ENCODE measurements around the gene EPS15. TPM values are rescaled to one million over a fixed set of nuclear protein-coding genes. Genes with fewer than 3 reads are reported as not detected.
"Not testable (repeated sequence)": the region's sequence is repeated elsewhere in the genome, so short reads cannot be mapped to it uniquely, and the experiment has no call there.

The EPS15 gene
- total RNA-seq (2014; rRNA removed; shearing (Covaris generic)): 5.4 and 8.9 TPM in 2 replicates

DNA sequence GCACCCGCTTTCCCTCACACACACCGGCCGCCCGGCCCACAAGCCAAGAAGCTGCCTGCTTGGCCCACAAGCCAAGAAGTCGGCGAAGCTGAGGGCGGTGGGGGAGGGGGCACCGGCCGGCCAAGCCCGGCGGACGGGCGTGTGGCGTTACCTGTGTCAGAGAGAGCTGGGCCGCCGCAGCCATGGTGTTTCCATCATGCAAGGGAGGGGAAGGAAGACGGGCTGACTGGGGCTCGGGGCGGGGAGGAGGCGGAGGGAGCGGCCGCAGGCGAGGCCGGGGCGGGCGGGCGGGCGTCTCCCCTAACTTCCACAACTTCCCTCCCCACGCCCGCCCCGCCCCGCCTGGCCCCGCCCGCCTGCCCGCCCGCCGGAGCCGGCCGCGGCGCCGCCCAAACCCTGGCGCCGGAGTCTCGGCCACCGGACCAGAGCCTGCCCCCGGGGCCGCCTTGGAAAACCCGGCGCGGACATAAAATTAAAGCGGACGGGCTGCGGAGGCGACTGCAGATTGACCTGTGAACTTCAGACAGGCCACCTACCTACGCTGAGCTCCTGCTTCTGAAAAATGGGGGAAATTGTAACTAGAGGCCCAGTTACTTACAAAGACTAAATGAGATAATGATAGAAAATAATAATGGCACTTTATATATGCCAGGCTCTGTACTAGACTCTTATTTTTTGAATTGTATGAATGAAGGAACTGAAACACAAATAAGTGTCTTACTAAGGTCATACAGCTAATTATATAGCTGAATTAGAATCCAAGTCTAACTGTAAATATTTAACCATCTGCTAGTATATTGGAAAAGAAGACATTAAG is at the start of gene EPS15:
EPS15 (minus strand) TSS at position 219 of the 817 bp plus-strand sequence; CDS start at position 184, 35 bp downstream.
- in situ Hi-C loops (cut with HindIII; ENCODE audit: low sequenced_read_pairs): no loop called here

GRCh38 chr1:51568231-51568935 is 49.3 kb upstream of the EPS15 start:
- DNase-seq (ENCODE audit: low spot score): no peak
- in situ Hi-C loops (cut with HindIII; ENCODE audit: low sequenced_read_pairs): no loop called here

More for the DNA sequence above, at the start of gene EPS15:
- DNase-seq (ENCODE audit: low spot score): peak; percentile 66

- in situ Hi-C loops (cut with HindIII; ENCODE audit: low sequenced_read_pairs): no loop called here
- no peak for DNase-seq (ENCODE audit: low spot score)
Measured at GRCh38 chr1:51567653-51568052, 48.6 kb upstream of the EPS15 start.

DNA sequence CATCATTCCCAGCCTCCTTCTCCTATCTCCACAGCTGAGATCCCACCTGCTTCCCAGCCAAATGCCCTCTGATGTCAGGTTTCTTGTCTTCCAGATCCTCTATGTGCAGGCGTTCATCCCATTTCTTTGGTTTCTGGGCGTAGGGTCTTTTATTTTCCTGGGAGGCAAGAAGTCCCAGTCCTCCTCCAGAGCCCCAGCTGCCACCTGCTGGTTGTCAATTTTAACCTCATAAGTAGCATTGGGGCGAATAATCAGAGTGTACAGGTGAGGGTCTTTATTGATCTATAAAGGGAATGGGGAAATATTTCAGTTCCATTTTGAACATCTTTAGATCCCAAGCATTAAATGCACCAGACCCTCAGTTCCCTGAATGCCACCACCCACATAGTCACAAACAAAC is 47.2 kb upstream of the EPS15 start:
- DNase-seq (ENCODE audit: low spot score): no peak
- in situ Hi-C loops (cut with HindIII; ENCODE audit: low sequenced_read_pairs): no loop called here

- no peak for DNase-seq (ENCODE audit: low spot score)
- in situ Hi-C loops (cut with HindIII; ENCODE audit: low sequenced_read_pairs): no loop called here
Measured at GRCh38 chr1:51565009-51565408, 45.9 kb upstream of the EPS15 start.

DNA sequence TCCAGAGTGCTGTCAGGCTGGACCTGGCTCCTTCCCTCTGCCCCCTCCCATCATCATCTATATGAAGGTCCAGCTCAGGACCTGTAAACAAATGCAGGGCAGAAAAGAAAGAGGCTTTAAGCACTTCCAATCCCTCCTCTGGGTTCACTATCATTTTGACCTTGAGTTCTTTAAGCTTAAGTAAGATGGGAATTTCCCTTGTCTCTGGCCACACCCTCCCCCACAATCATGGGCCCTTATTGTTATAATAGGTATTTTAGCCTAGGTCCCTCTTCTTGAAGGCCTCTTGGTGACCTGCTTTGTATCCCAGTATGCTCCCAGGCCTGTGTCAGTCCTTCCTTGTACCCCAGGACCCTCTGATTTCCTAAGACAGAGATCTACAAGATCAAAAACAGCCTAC is 45.1 kb upstream of the EPS15 start:
- in situ Hi-C loops (cut with HindIII; ENCODE audit: low sequenced_read_pairs): no loop called here
- DNase-seq (ENCODE audit: low spot score): no peak

DNA sequence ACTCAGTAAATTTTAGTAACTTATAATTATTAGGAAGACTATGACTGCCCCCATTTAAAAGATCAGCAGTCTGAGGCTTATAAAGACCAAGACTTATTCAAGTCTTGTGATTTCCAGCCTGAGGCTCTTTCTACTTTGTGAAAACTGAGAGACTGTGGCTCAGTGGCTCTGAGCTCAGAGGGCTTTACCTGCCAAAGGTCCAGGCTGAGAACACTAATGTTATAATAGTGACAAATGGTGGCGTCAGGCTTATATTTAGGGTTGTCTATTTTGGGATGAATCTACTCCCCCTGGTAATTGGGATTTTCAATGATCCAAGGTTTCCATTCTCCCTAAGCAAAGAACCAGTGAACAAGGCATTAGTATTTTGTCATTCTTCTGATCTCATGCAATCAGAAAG is 42.6 kb upstream of the EPS15 start:
- in situ Hi-C loops (cut with HindIII; ENCODE audit: low sequenced_read_pairs): no loop called here
- DNase-seq (ENCODE audit: low spot score): no peak

DNA sequence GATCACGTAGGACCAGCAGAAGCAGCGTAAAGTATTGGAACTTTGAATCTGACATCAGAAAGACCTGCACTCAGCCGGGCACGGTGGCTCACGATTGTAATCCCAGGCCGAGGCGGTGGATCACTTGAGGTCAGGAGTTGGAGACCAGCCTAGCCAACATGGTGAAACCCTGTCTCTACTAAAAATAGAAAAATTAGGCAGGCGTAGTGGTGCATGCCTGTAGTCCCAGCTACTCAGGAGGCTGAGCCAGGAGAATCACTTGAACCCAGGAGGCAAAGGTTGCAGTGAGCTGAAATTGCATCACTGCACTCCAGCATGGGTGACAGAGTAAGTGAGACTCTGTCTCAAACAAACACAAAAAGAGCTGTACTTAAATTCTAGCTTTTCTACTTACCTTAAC is 41.8 kb upstream of the EPS15 start:
- DNase-seq (ENCODE audit: low spot score): not testable (repeated sequence)

GRCh38 chr1:51560034-51560433 is 41.0 kb upstream of the EPS15 start:
- DNase-seq (ENCODE audit: low spot score): no peak
- in situ Hi-C loops (cut with HindIII; ENCODE audit: low sequenced_read_pairs): no loop called here

More for the DNA sequence above, 41.8 kb upstream of the EPS15 start:
- in situ Hi-C loops (cut with HindIII; ENCODE audit: low sequenced_read_pairs): not testable (repeated sequence)

GRCh38 chr1:51559501-51559900 is 40.4 kb upstream of the EPS15 start:
- in situ Hi-C loops (cut with HindIII; ENCODE audit: low sequenced_read_pairs): no loop called here
- DNase-seq (ENCODE audit: low spot score): no peak

GRCh38 chr1:51559064-51559500 is 40.0 kb upstream of the EPS15 start:
- DNase-seq (ENCODE audit: low spot score): no peak
- in situ Hi-C loops (cut with HindIII; ENCODE audit: low sequenced_read_pairs): no loop called here

- in situ Hi-C loops (cut with HindIII; ENCODE audit: low sequenced_read_pairs): no loop called here
- no peak for DNase-seq (ENCODE audit: low spot score)
Measured at GRCh38 chr1:51558375-51558924, 39.4 kb upstream of the EPS15 start.

- DNase-seq (ENCODE audit: low spot score): no peak
- in situ Hi-C loops (cut with HindIII; ENCODE audit: low sequenced_read_pairs): no loop called here
Measured at GRCh38 chr1:51557168-51557567, 38.1 kb upstream of the EPS15 start.

- in situ Hi-C loops (cut with HindIII; ENCODE audit: low sequenced_read_pairs): no loop called here
- no peak for DNase-seq (ENCODE audit: low spot score)
Measured at GRCh38 chr1:51555866-51556619, 37.0 kb upstream of the EPS15 start.

DNA sequence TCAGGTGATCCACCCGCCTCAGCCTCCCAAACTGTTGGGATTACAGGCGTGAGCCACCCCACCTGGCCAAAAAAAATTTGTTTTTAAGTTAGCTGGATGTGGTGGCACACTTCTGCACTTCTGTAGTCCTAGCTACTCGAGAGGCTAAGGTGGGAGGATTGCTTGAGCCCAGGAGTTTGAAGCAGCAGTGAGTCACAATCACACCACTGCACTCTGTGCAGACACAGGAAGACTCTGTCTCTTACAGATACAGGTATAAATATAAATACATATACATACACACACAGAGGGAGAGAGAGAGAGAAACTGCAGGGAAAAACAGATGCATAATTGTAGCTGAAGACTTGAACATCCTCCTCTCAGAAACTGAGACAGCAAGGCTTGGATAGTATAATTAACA is 34.8 kb upstream of the EPS15 start:
- in situ Hi-C loops (cut with HindIII; ENCODE audit: low sequenced_read_pairs): no loop called here
- no peak for DNase-seq (ENCODE audit: low spot score)

DNA sequence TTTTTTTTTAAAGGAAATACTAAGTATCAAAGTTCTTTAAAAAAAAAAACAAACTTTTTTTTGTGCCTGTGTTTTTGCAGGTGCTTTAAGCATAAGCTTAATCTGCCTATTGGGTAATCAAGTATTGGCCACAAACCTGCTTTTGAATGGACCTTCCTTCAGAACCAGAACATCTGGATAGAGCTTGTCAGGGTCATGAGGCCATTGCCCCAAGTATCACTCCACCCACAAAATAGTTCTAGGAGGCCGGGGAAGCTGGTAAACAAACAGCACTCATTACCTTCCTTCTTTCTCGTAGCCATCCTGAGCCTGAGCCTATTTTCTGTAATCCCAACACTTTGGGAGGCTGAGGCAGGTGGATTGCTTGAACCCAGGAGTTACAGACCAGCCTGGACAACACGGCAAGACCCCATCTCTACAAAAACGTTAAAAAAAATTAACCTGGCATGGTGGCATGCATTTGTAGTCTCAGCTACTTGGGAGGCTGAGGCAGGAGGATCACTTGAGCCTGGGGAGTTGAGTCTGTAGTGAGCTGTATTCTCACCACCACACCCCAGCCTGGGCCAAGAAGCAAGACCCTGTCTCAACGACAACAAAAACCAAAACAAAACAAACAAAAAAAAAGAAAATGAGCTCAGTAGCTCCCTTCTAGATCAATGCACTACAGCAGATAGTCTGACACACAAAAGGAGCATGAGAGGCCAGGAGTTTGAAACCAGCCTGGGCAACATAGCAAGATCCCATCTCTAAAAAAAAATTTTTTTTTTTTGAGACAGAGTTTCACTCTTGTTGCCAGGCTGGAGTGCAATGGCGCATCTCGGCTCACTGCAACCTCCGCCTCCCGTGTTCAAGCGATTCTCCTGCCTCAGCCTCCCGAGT is 34.1 kb upstream of the EPS15 start:
- in situ Hi-C loops (cut with HindIII; ENCODE audit: low sequenced_read_pairs): no loop called here
- DNase-seq (ENCODE audit: low spot score): no peak

DNA sequence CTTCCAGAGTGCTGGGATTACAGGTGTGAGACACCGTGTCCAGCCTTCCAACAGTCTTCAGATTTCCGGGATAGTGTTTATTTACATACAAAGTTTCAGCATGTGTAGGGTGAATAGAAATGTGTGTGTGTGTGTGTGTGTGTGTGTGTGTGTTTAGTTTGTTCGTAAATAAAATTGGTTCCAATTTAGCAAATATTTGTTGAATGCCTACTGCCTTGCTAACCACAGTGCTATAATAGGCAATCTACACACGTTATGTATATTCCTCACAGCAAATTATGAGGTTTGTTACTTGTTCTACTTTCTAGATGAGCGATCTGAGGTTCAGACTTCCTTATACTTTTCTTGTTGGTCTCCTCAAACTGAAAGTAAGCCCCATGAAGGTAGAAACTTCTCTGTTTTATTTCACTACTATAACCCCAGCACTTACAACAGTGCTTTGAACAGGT is 32.8 kb upstream of the EPS15 start:
- in situ Hi-C loops (cut with HindIII; ENCODE audit: low sequenced_read_pairs): no loop called here
- no peak for DNase-seq (ENCODE audit: low spot score)

GRCh38 chr1:51551081-51551480 is 32.0 kb upstream of the EPS15 start:
- in situ Hi-C loops (cut with HindIII; ENCODE audit: low sequenced_read_pairs): no loop called here
- no peak for DNase-seq (ENCODE audit: low spot score)

DNA sequence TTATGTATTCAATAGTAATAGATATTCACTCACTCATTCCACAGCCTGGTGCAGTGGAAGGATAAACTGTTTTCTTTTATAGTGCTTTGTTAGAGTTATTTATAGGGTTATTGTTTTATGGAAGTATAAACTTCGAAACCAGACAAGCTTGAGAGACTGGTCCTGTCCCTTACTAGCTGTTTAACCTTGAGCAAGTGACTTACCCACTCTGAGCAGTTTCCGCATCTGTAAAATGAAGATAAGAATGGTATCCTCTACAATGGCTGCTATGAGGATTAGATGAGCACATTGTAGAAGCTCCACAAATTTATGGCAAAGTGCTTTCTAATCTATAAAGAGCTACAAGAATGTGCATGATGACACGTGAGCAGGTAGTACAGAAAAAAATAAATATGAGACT is 30.8 kb upstream of the EPS15 start:
- in situ Hi-C loops (cut with HindIII; ENCODE audit: low sequenced_read_pairs): no loop called here
- no peak for DNase-seq (ENCODE audit: low spot score)

All from G401 (cell line).